B cell (primary cell): ENCODE measurements around the gene CACNA1D.

Source experiments
- CTCF ChIP-seq: fragments of 200-600 bp; IDR thresholded peaks from one replicate; pipeline ENCODE4 v1.8.0; 2022; ENCODE audit warnings: antibody characterized with exemption, mild to moderate bottlenecking
- EZH2 ChIP-seq: IDR thresholded peaks from 2 replicates; pipeline ENCODE4 v1.6.1; 2012; ENCODE audit warnings: borderline replicate concordance, low read depth, mild to moderate bottlenecking, moderate library complexity, low read length; ENCODE audit not compliant: insufficient read depth, poor library complexity, severe bottlenecking

DNA sequence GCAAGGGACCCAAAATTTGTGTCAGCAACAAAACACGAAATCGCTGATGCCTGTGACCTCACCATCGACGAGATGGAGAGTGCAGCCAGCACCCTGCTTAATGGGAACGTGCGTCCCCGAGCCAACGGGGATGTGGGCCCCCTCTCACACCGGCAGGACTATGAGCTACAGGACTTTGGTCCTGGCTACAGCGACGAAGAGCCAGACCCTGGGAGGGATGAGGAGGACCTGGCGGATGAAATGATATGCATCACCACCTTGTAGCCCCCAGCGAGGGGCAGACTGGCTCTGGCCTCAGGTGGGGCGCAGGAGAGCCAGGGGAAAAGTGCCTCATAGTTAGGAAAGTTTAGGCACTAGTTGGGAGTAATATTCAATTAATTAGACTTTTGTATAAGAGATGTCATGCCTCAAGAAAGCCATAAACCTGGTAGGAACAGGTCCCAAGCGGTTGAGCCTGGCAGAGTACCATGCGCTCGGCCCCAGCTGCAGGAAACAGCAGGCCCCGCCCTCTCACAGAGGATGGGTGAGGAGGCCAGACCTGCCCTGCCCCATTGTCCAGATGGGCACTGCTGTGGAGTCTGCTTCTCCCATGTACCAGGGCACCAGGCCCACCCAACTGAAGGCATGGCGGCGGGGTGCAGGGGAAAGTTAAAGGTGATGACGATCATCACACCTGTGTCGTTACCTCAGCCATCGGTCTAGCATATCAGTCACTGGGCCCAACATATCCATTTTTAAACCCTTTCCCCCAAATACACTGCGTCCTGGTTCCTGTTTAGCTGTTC, 316.9 kb downstream of the CACNA1D start:
- no peak for TF ChIP-seq CTCF
- TF ChIP-seq EZH2, result no peak
